Gastrocnemius medialis (tissue), 4 donors: ENCODE data around the gene IL17RE.

ENCODE experiments used
- POLR2A ChIP-seq, 2 donors: fragments of 450-650 bp; IDR thresholded peaks; one replicate each; pipeline ENCODE4 v1.6.1; 2017; ENCODE audit warnings: antibody characterized with exemption in 2 of 2, mild to moderate bottlenecking in 2 of 2, moderate library complexity in 2 of 2
- TF ChIP-seq, protein P1 (sequence below), 5 experiments: fragments of 450-650 bp in 3 of 5; fragments of 200-600 bp in 2 of 5; sonication (generic) in 2 of 5; IDR thresholded peaks in 4 of 5; conservative IDR thresholded peaks in 1 of 5; 1 replicate in 4 of 5; 2 replicates in 1 of 5; pipeline ENCODE4 v1.5.1; 2016 to 2019; ENCODE audit warnings: antibody characterized with exemption in 5 of 5, mild to moderate bottlenecking in 3 of 5, moderate library complexity in 3 of 5

- no peak for TF ChIP-seq POLR2A (IDR thresholded peaks at IDR 0.05)
- TF ChIP-seq, protein P1, sequence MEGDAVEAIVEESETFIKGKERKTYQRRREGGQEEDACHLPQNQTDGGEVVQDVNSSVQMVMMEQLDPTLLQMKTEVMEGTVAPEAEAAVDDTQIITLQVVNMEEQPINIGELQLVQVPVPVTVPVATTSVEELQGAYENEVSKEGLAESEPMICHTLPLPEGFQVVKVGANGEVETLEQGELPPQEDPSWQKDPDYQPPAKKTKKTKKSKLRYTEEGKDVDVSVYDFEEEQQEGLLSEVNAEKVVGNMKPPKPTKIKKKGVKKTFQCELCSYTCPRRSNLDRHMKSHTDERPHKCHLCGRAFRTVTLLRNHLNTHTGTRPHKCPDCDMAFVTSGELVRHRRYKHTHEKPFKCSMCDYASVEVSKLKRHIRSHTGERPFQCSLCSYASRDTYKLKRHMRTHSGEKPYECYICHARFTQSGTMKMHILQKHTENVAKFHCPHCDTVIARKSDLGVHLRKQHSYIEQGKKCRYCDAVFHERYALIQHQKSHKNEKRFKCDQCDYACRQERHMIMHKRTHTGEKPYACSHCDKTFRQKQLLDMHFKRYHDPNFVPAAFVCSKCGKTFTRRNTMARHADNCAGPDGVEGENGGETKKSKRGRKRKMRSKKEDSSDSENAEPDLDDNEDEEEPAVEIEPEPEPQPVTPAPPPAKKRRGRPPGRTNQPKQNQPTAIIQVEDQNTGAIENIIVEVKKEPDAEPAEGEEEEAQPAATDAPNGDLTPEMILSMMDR (IDR thresholded peaks at IDR 0.05 in 4 of 5, conservative IDR thresholded peaks at IDR 0.05 in 1 of 5): no peak
These were observed at the start of gene IL17RE for GRCh38 chr3:9902372-9903237.
